HUES64 (cell line): ENCODE data around the gene CNDP2.
"Not testable (repeated sequence)": the region's sequence is repeated elsewhere in the genome, so short reads cannot be mapped to it uniquely, and the experiment has no call there.

Source experiments
- H3K27ac ChIP-seq: 2 replicates; pipeline ENCODE4 v1.7.0; 2013; ENCODE audit warnings: low read depth, low read length, inconsistent platforms
- H3K27me3 ChIP-seq: 2 replicates; pipeline ENCODE4 v1.6.1; 2013; ENCODE audit warnings: mild to moderate bottlenecking, low read length; ENCODE audit not compliant: insufficient read depth
- H3K36me3 ChIP-seq: 2 replicates; pipeline ENCODE4 v1.6.1; 2013; ENCODE audit warnings: mild to moderate bottlenecking, low read length; ENCODE audit not compliant: insufficient read depth
- H3K4me1 ChIP-seq: 2 replicates; pipeline ENCODE4 v1.6.1; 2013; ENCODE audit warnings: mild to moderate bottlenecking, low read length, moderate library complexity; ENCODE audit not compliant: insufficient read depth
- H3K4me3 ChIP-seq: 2 replicates; pipeline ENCODE4 v1.5.1; 2013; ENCODE audit warnings: mild to moderate bottlenecking, low read length, moderate library complexity
- H3K9ac ChIP-seq: 2 replicates; pipeline ENCODE4 v1.6.1; 2013; ENCODE audit warnings: mild to moderate bottlenecking, low read depth, low read length
- H3K9me3 ChIP-seq: 2 replicates; pipeline ENCODE4 v1.6.1; 2013; ENCODE audit warnings: low read depth, low read length; ENCODE audit not compliant: insufficient read depth
- WGBS: fragments of 150-250, 120-280 bp; methylation state at CpG from one replicate; pipeline ENCODE4 v1.1.7; 2013; ENCODE audit warnings: missing lambda C conversion rate; 5-methylcytosine and 5-hydroxymethylcytosine counted together

CNDP2 gene

GRCh38 chr18:74520096-74520833 lies 24.1 kb downstream of the CNDP2 start:
- Histone ChIP-seq H3K9me3 (no peaks in the 10 kb centered on the region), H3K4me1 (no peaks in the 10 kb centered on the region)

GRCh38 chr18:74521068-74521725 lies 25.0 kb downstream of the CNDP2 start:
- H3K4me3 ChIP-seq, result no peak overlapping the region
- no peaks in the 10 kb centered on the region for H3K27me3 ChIP-seq
- H3K27ac ChIP-seq, result no peak overlapping the region
- no peaks in the 10 kb centered on the region for H3K9me3 ChIP-seq
- no peak overlapping the region for H3K9ac ChIP-seq
- H3K36me3 ChIP-seq, result peaks cover 54% of the 10 kb centered on the region
- H3K4me1 ChIP-seq, result no peaks in the 10 kb centered on the region
- 94% methylated on average over 15 of the region's 15 CpGs for WGBS

More at GRCh38 chr18:74520096-74520833, 24.1 kb downstream of the CNDP2 start:
- peaks cover 64% of the 10 kb centered on the region for H3K36me3 ChIP-seq
- H3K27me3 ChIP-seq, result no peaks in the 10 kb centered on the region
- no peak overlapping the region for H3K4me3 ChIP-seq
- 90% methylated on average over 14 of the region's 14 CpGs for WGBS
- no peak overlapping the region for H3K9ac ChIP-seq
- H3K27ac ChIP-seq, result no peak overlapping the region

GRCh38 chr18:74522635-74523548 lies 26.7 kb downstream of the CNDP2 start:
- Histone ChIP-seq H3K4me3 (no peak overlapping the region), H3K9ac (no peak overlapping the region), H3K36me3 (peaks cover 38% of the 10 kb centered on the region), H3K27ac (no peak overlapping the region), H3K9me3 (no peaks in the 10 kb centered on the region), H3K27me3 (no peaks in the 10 kb centered on the region), H3K4me1 (no peaks in the 10 kb centered on the region)
- WGBS, result 93% methylated on average over 23 of the region's 23 CpGs

- Histone ChIP-seq H3K27ac (no peak overlapping the region), H3K9me3 (no peaks in the 10 kb centered on the region), H3K9ac (no peak overlapping the region), H3K27me3 (no peaks in the 10 kb centered on the region), H3K4me3 (no peak overlapping the region), H3K36me3 (peaks cover 28% of the 10 kb centered on the region), H3K4me1 (no peaks in the 10 kb centered on the region)
- 96% methylated on average over 5 of the region's 5 CpGs for WGBS
Measured at GRCh38 chr18:74524097-74524496, 27.9 kb downstream of the CNDP2 start.

GRCh38 chr18:74524915-74525314 lies 28.8 kb downstream of the CNDP2 start:
- not testable (repeated sequence) for H3K4me1 ChIP-seq, H3K4me3 ChIP-seq, H3K9ac ChIP-seq, H3K27ac ChIP-seq, H3K27me3 ChIP-seq, H3K9me3 ChIP-seq
- peaks cover 20% of the 10 kb centered on the region for H3K36me3 ChIP-seq
- WGBS, result 93% methylated on average over 7 of the region's 7 CpGs

- Histone ChIP-seq H3K36me3 (peaks cover 11% of the 10 kb centered on the region), H3K27ac (no peak overlapping the region), H3K9ac (no peak overlapping the region), H3K27me3 (no peaks in the 10 kb centered on the region), H3K4me3 (no peak overlapping the region), H3K4me1 (no peaks in the 10 kb centered on the region), H3K9me3 (no peaks in the 10 kb centered on the region)
- 94% methylated on average over 9 of the region's 9 CpGs for WGBS
Measured at GRCh38 chr18:74525741-74526140, 29.6 kb downstream of the CNDP2 start.

GRCh38 chr18:74526488-74526887 lies 30.3 kb downstream of the CNDP2 start:
- Histone ChIP-seq H3K9ac (no peak overlapping the region), H3K4me1 (no peaks in the 10 kb centered on the region), H3K27me3 (no peaks in the 10 kb centered on the region), H3K27ac (no peak overlapping the region), H3K4me3 (no peak overlapping the region), H3K36me3 (0 out of 2 replicates have a peak, but pooled peaks cover 4% of the 10 kb centered on the region), H3K9me3 (no peaks in the 10 kb centered on the region)
- WGBS, result 95% methylated on average over 2 of the region's 2 CpGs

- Histone ChIP-seq H3K36me3 (no peaks in the 10 kb centered on the region), H3K4me1 (no peaks in the 10 kb centered on the region), H3K4me3 (no peak overlapping the region), H3K9ac (no peak overlapping the region), H3K9me3 (no peaks in the 10 kb centered on the region), H3K27me3 (no peaks in the 10 kb centered on the region), H3K27ac (no peak overlapping the region)
- WGBS, result no CpG with 5 or more reads among the region's 1 CpG
Measured at GRCh38 chr18:74528478-74528877, 32.3 kb downstream of the CNDP2 start.

- Histone ChIP-seq H3K9ac (no peak overlapping the region), H3K9me3 (no peaks in the 10 kb centered on the region), H3K36me3 (no peaks in the 10 kb centered on the region), H3K27ac (no peak overlapping the region), H3K4me3 (no peak overlapping the region), H3K4me1 (no peaks in the 10 kb centered on the region), H3K27me3 (no peaks in the 10 kb centered on the region)
- 96% methylated on average over 1 of the region's 3 CpGs for WGBS
Measured at GRCh38 chr18:74528913-74529312, 32.8 kb downstream of the CNDP2 start.

GRCh38 chr18:74529378-74529777 lies 33.2 kb downstream of the CNDP2 start:
- no peak overlapping the region for H3K4me3 ChIP-seq
- H3K9ac ChIP-seq, result no peak overlapping the region
- H3K36me3 ChIP-seq, result no peaks in the 10 kb centered on the region
- H3K27me3 ChIP-seq, result no peaks in the 10 kb centered on the region
- no peaks in the 10 kb centered on the region for H3K9me3 ChIP-seq
- WGBS, result 90% methylated on average over 6 of the region's 6 CpGs
- no peak overlapping the region for H3K27ac ChIP-seq
- no peaks in the 10 kb centered on the region for H3K4me1 ChIP-seq
